HEK293T (cell line): Measurements from ENCODE around the gene TSC1.

Experiments
- CTCF ChIA-PET: fragments of 350-600 bp; formaldehyde crosslinking; extraction: SDS; loops from one replicate; lab custom pipeline; 2021; ENCODE audit warnings: antibody characterized with exemption, inconsistent platforms; lab: Yijun Ruan, JAX
- POLR2A ChIA-PET: fragments of 350-600 bp; formaldehyde crosslinking; extraction: SDS; loops from one replicate; lab custom pipeline; 2020; ENCODE audit warnings: antibody characterized with exemption, inconsistent platforms; lab: Yijun Ruan, JAX
- DNase-seq: peaks from one replicate; pipeline ENCODE4 v3.0.0; 2012; ENCODE audit warnings: mixed read lengths; ENCODE audit errors: extremely low spot score
- ARNT ChIP-seq: fragments of 450-650 bp; IDR thresholded peaks from 2 replicates; pipeline ENCODE4 v1.6.1; 2017; ENCODE audit warnings: mild to moderate bottlenecking
- BHLHE40 ChIP-seq: fragments of 450-650 bp; IDR thresholded peaks from 2 replicates; pipeline ENCODE4 v1.6.1; 2016; ENCODE audit warnings: mild to moderate bottlenecking, moderate library complexity, borderline replicate concordance
- CTBP1 ChIP-seq: fragments of 450-650 bp; IDR thresholded peaks from 2 replicates; pipeline ENCODE4 v1.6.1; 2016; ENCODE audit warnings: borderline replicate concordance
- ELF4 ChIP-seq: fragments of 450-650 bp; IDR thresholded peaks from 2 replicates; pipeline ENCODE4 v1.6.1; 2017; ENCODE audit warnings: antibody characterized with exemption
- FOXA1 ChIP-seq: fragments of 450-650 bp; IDR thresholded peaks from 2 replicates; pipeline ENCODE4 v1.6.1; 2016; ENCODE audit warnings: mild to moderate bottlenecking
- FOXK2 ChIP-seq: fragments of 450-650 bp; IDR thresholded peaks from 2 replicates; pipeline ENCODE4 v1.6.1; 2016; ENCODE audit warnings: mild to moderate bottlenecking
- FOXM1 ChIP-seq: fragments of 450-650 bp; IDR thresholded peaks from 2 replicates; pipeline ENCODE4 v1.6.1; 2017; ENCODE audit warnings: mild to moderate bottlenecking, borderline replicate concordance
- HDGF ChIP-seq: fragments of 450-650 bp; IDR thresholded peaks from 2 replicates; pipeline ENCODE4 v1.6.1; 2017; ENCODE audit warnings: antibody characterized with exemption, borderline replicate concordance
- L3MBTL2 ChIP-seq: fragments of 450-650 bp; conservative IDR thresholded peaks from 2 replicates; pipeline ENCODE4 v1.6.1; 2016; ENCODE audit warnings: mild to moderate bottlenecking
- LEF1 ChIP-seq: fragments of 450-650 bp; IDR thresholded peaks from 2 replicates; pipeline ENCODE4 v1.6.1; 2017; ENCODE audit warnings: mild to moderate bottlenecking, borderline replicate concordance
- NFRKB ChIP-seq: fragments of 450-650 bp; IDR thresholded peaks from 2 replicates; pipeline ENCODE4 v1.6.1; 2016; ENCODE audit warnings: mild to moderate bottlenecking, moderate library complexity
- PKNOX1 ChIP-seq: fragments of 450-650 bp; IDR thresholded peaks from 2 replicates; pipeline ENCODE4 v1.6.1; 2016
- SP1 ChIP-seq: fragments of 450-650 bp; IDR thresholded peaks from 2 replicates; pipeline ENCODE4 v1.6.1; 2017
- SUZ12 ChIP-seq: fragments of 450-650 bp; IDR thresholded peaks from 2 replicates; pipeline ENCODE4 v1.6.1; 2016; ENCODE audit warnings: mild to moderate bottlenecking
- TARDBP ChIP-seq: fragments of 450-650 bp; IDR thresholded peaks from 2 replicates; pipeline ENCODE4 v1.6.1; 2016
- ZNF384 ChIP-seq: fragments of 450-650 bp; IDR thresholded peaks from 2 replicates; pipeline ENCODE4 v1.6.1; 2016

The TSC1 gene

GRCh38 chr9:132943651-132944293 lies 644 bp downstream of the TSC1 start:
- POLR2A ChIA-PET = interaction anchor here (1.0 to 2.6 kb wide), 4 partner anchors 9 to 41 kb away, joined by 3 to 10 read pairs (median 4); no protein-coding TSS in a partner anchor
- TF ChIP-seq L3MBTL2 = no peak
- no peak for TF ChIP-seq SP1
- TF ChIP-seq ZNF384 = no peak
- no peak for TF ChIP-seq NFRKB
- TF ChIP-seq ELF4 = no peak
- TF ChIP-seq TARDBP = no peak
- CTCF ChIA-PET = no interaction called here
- no peak for DNase-seq

- DNase-seq = no peak
- POLR2A ChIA-PET = interaction anchor here (1.1 kb wide), 1 partner anchor 40 kb away, joined by 3 read pairs; no protein-coding TSS in a partner anchor
- no peak for TF ChIP-seq HDGF
- CTCF ChIA-PET = no interaction called here
Measured at GRCh38 chr9:132942541-132943182, 1.8 kb downstream of the TSC1 start.

- CTCF ChIA-PET = no interaction called here
Measured at GRCh38 chr9:132939169-132939568, 5.2 kb downstream of the TSC1 start.

GRCh38 chr9:132937463-132937901 lies 6.9 kb downstream of the TSC1 start:
- TF ChIP-seq HDGF = no peak
- no peak for TF ChIP-seq LEF1
- ChIA-PET POLR2A (no interaction called here), CTCF (no interaction called here)
- no peak for DNase-seq

More at GRCh38 chr9:132939169-132939568, 5.2 kb downstream of the TSC1 start:
- no peak for DNase-seq
- TF ChIP-seq NFRKB (no peak), BHLHE40 (no peak), SUZ12 (no peak), PKNOX1 (no peak), ARNT (no peak), FOXK2 (no peak)
- POLR2A ChIA-PET = no interaction called here

- CTCF ChIA-PET = no interaction called here
- TF ChIP-seq TARDBP = no peak
- TF ChIP-seq ELF4 = no peak
- no peak for TF ChIP-seq FOXM1
- TF ChIP-seq CTBP1 = no peak
- TF ChIP-seq PKNOX1 = no peak
- no peak for TF ChIP-seq HDGF
- no peak for TF ChIP-seq L3MBTL2
- no peak for TF ChIP-seq SUZ12
- TF ChIP-seq LEF1 = no peak
- no peak for TF ChIP-seq ARNT
- TF ChIP-seq ZNF384 = no peak
- POLR2A ChIA-PET = interaction anchor here (1.7 to 2.2 kb wide), 2 partner anchors 9 to 12 kb away, joined by 6 to 10 read pairs; partner anchors contain the start of gene TSC1
Measured at GRCh38 chr9:132935026-132935425, 9.4 kb downstream of the TSC1 start.

GRCh38 chr9:132931178-132931735 lies 13.2 kb downstream of the TSC1 start:
- DNase-seq = no peak
- POLR2A ChIA-PET = no interaction called here
- TF ChIP-seq FOXA1 = no peak
- TF ChIP-seq TARDBP = no peak
- no peak for TF ChIP-seq SUZ12
- no peak for TF ChIP-seq BHLHE40
- TF ChIP-seq CTBP1 = no peak
- no peak for TF ChIP-seq ELF4
- TF ChIP-seq HDGF = no peak
- no peak for TF ChIP-seq SP1
- TF ChIP-seq ZNF384 = no peak
- no peak for TF ChIP-seq L3MBTL2
- TF ChIP-seq LEF1 = no peak
- no peak for TF ChIP-seq FOXK2
- TF ChIP-seq PKNOX1 = no peak
- no peak for TF ChIP-seq NFRKB
- no peak for TF ChIP-seq ARNT
- CTCF ChIA-PET = no interaction called here

More at GRCh38 chr9:132935026-132935425, 9.4 kb downstream of the TSC1 start:
- no peak for DNase-seq
